Heart left ventricle (tissue), 13 donors: ENCODE measurements around the gene IGSF1.

Experiments used
- POLR2A ChIP-seq, 2 donors: fragments of 450-650 bp; IDR thresholded peaks; one replicate each; pipeline ENCODE4 v1.6.1; 2017; ENCODE audit warnings: antibody characterized with exemption in 2 of 2, mild to moderate bottlenecking in 2 of 2, moderate library complexity in 2 of 2
- TF ChIP-seq, protein P1 (sequence below), 12 donors: fragments of 200-600 bp; sonication (generic) in 4 of 12; IDR thresholded peaks; one replicate each; pipeline versions ENCODE4 v1.5.0 to v1.8.0; 2018 to 2022; ENCODE audit warnings: antibody characterized with exemption in 12 of 12, mild to moderate bottlenecking in 5 of 12
- donor health status: ischemic (EF 13 %, LVEDD 7.1; RV severe dilation, severe dysfunction).
- donor health status: DM: no; HTN: yes; CAD: no.
- donor health status: DM: no; HTN: no; CAD: no.
- donor health status: ischemic (EF 25% LVEDD 6.9; RV normal size, moderate dysfunction).
- donor health status: ischemic (EF 25% LVEDD 5.7; RV mildly dilated, moderate dysfunction).
- donor health status: ischemic (EF 35%, LVEDD 5.7; RV mildly dilated, moderate dysfunction).
- donor health status: nonischemic (EF 11% LVEDD 7.7; RV severe dilation, severe dysfunction).
- donor health status: DM: yes; HTN: yes; CAD: no.
- donor health status: PGD.
- donor health status: ischemic (EF 29% LVEDD 5.4; RV normal size, mild dysfunction).
- donor health status: nonischemic (EF 23%, LVEDD 6.1; RV moderate dilation, normal function).

- TF ChIP-seq POLR2A (IDR thresholded peaks at IDR 0.05): no peak
- TF ChIP-seq, protein P1, sequence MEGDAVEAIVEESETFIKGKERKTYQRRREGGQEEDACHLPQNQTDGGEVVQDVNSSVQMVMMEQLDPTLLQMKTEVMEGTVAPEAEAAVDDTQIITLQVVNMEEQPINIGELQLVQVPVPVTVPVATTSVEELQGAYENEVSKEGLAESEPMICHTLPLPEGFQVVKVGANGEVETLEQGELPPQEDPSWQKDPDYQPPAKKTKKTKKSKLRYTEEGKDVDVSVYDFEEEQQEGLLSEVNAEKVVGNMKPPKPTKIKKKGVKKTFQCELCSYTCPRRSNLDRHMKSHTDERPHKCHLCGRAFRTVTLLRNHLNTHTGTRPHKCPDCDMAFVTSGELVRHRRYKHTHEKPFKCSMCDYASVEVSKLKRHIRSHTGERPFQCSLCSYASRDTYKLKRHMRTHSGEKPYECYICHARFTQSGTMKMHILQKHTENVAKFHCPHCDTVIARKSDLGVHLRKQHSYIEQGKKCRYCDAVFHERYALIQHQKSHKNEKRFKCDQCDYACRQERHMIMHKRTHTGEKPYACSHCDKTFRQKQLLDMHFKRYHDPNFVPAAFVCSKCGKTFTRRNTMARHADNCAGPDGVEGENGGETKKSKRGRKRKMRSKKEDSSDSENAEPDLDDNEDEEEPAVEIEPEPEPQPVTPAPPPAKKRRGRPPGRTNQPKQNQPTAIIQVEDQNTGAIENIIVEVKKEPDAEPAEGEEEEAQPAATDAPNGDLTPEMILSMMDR (IDR thresholded peaks at IDR 0.05): no peak
Measured at GRCh38 chrX:131322651-131323050, 33.5 kb upstream of the IGSF1 start.
